HEK293 (cell line): ENCODE data around the gene EEF1B2.
"Not testable (repeated sequence)": the region's sequence is repeated elsewhere in the genome, so short reads cannot be mapped to it uniquely, and the experiment has no call there.

Experiments used
- CTCF ChIA-PET: fragments of 350-600 bp; formaldehyde crosslinking; extraction: SDS; loops from one replicate; lab custom pipeline; 2021; ENCODE audit warnings: antibody characterized with exemption; lab: Yijun Ruan, JAX
- POLR2A ChIA-PET: fragments of 300-600 bp; formaldehyde crosslinking; extraction: SDS; loops from one replicate; lab custom pipeline; 2020; ENCODE audit warnings: antibody characterized with exemption, inconsistent platforms; lab: Yijun Ruan, JAX
- H3K27ac ChIP-seq: fragments of 200-500 bp; sonication (Bioruptor generic); 2 replicates; pipeline ENCODE4 v1.5.1; 2014; ENCODE audit warnings: low read depth, low read length, control low read depth, inconsistent platforms; ENCODE audit errors: extremely low read depth
- H3K36me3 ChIP-seq, 2 experiments: fragments of 200-500 bp in 1 of 2; sonication (Bioruptor generic) in 1 of 2; 1 replicate in 1 of 2; 2 replicates in 1 of 2; pipeline ENCODE4 v1.5.1; 2014 to 2017; ENCODE audit warnings: inconsistent platforms in 2 of 2, low read length in 2 of 2; ENCODE audit not compliant: control insufficient read depth in 2 of 2, insufficient read depth in 1 of 2
- H3K4me1 ChIP-seq: fragments of 200-500 bp; sonication (Bioruptor generic); 2 replicates; pipeline ENCODE4 v1.5.1; 2014; ENCODE audit warnings: mild to moderate bottlenecking, low read length, inconsistent platforms; ENCODE audit not compliant: control insufficient read depth, insufficient read depth
- H3K4me3 ChIP-seq: 2 replicates; pipeline ENCODE4 v1.5.1; 2011; ENCODE audit warnings: low read depth, mild to moderate bottlenecking, control low read depth, low read length, moderate library complexity
- H3K9me3 ChIP-seq: fragments of 200-500 bp; sonication (Bioruptor generic); 2 replicates; pipeline ENCODE4 v1.5.1; 2014; ENCODE audit warnings: low read depth, low read length, inconsistent platforms; ENCODE audit not compliant: control insufficient read depth, insufficient read depth
- IKZF3 ChIP-seq: fragments of 450-650 bp; IDR thresholded peaks from 2 replicates; pipeline ENCODE4 v1.5.0; 2018; ENCODE audit warnings: missing biosample characterization, mild to moderate bottlenecking, missing genetic modification characterization, moderate library complexity
- RBAK ChIP-seq: fragments of 450-650 bp; formaldehyde crosslinking; IDR thresholded peaks from 2 replicates; pipeline ENCODE4 v1.5.1; 2016; ENCODE audit warnings: missing biosample characterization, missing genetic modification characterization
- ZNF223 ChIP-seq: fragments of 450-650 bp; formaldehyde crosslinking; IDR thresholded peaks from 2 replicates; pipeline ENCODE4 v1.5.1; 2016; ENCODE audit warnings: missing biosample characterization, missing genetic modification characterization
- ZNF335 ChIP-seq: fragments of 450-650 bp; formaldehyde crosslinking; conservative IDR thresholded peaks from 2 replicates; pipeline ENCODE4 v1.5.1; 2016; ENCODE audit warnings: missing biosample characterization, missing genetic modification characterization
- ZNF501 ChIP-seq: fragments of 450-650 bp; formaldehyde crosslinking; IDR thresholded peaks from 2 replicates; pipeline ENCODE4 v1.5.1; 2016; ENCODE audit warnings: missing biosample characterization, missing genetic modification characterization
- ZNF654 ChIP-seq: fragments of 450-650 bp; formaldehyde crosslinking; IDR thresholded peaks from 2 replicates; pipeline ENCODE4 v1.5.1; 2016; ENCODE audit warnings: low read depth, missing biosample characterization, missing genetic modification characterization
- TF ChIP-seq, protein P1 (sequence below): fragments of 450-650 bp; formaldehyde crosslinking; IDR thresholded peaks from 2 replicates; pipeline ENCODE4 v1.5.1; 2016; ENCODE audit warnings: missing biosample characterization, missing genetic modification characterization
- TF ChIP-seq, protein P2 (sequence below): fragments of 450-650 bp; IDR thresholded peaks from 2 replicates; pipeline ENCODE4 v1.5.1; 2018; ENCODE audit warnings: missing biosample characterization, mild to moderate bottlenecking, missing genetic modification characterization
- TF ChIP-seq, protein P3 (sequence below): fragments of 450-650 bp; formaldehyde crosslinking; IDR thresholded peaks from 2 replicates; pipeline ENCODE4 v1.5.1; 2017; ENCODE audit warnings: missing biosample characterization, missing genetic modification characterization

Gene EEF1B2

DNA sequence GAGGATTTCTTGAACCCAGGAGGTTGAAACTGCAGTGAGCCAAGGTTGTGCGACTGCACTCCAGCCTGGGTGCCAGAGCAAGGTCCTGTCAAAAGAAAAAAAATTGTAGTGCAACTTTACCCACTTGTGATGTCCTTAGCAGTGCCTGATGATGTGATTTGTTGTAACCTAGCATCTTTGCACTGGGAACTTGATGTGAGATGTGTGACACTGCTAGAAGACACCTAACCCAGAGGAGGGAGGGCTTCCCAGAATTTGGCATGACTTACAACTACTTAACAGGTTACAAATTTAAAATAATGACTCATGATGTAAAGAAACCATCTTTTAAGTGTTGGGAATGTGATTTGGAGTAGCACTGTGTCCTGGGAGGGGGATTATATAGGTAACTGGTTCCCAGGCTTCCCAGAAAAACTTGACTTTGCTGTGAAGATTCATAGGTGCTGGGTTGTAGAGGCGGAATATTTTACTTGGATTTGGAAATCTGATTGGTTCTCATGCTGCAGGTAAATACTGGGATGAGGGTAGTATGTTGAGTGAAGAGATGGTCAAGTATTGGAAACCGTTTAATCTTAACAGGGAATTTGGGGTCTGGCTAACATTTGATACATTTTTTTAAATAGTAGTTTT is 3.7 kb downstream of the EEF1B2 start (continued):
- TF ChIP-seq, protein P1, sequence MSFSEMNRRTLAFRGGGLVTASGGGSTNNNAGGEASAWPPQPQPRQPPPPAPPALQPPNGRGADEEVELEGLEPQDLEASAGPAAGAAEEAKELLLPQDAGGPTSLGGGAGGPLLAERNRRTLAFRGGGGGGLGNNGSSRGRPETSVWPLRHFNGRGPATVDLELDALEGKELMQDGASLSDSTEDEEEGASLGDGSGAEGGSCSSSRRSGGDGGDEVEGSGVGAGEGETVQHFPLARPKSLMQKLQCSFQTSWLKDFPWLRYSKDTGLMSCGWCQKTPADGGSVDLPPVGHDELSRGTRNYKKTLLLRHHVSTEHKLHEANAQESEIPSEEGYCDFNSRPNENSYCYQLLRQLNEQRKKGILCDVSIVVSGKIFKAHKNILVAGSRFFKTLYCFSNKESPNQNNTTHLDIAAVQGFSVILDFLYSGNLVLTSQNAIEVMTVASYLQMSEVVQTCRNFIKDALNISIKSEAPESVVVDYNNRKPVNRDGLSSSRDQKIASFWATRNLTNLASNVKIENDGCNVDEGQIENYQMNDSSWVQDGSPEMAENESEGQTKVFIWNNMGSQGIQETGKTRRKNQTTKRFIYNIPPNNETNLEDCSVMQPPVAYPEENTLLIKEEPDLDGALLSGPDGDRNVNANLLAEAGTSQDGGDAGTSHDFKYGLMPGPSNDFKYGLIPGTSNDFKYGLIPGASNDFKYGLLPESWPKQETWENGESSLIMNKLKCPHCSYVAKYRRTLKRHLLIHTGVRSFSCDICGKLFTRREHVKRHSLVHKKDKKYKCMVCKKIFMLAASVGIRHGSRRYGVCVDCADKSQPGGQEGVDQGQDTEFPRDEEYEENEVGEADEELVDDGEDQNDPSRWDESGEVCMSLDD (tag by site-specific recombination): no peak
- TF ChIP-seq ZNF223 (tag by site-specific recombination): no peak
- peak; percentile 54 for TF ChIP-seq ZNF335 (tag by site-specific recombination)

DNA sequence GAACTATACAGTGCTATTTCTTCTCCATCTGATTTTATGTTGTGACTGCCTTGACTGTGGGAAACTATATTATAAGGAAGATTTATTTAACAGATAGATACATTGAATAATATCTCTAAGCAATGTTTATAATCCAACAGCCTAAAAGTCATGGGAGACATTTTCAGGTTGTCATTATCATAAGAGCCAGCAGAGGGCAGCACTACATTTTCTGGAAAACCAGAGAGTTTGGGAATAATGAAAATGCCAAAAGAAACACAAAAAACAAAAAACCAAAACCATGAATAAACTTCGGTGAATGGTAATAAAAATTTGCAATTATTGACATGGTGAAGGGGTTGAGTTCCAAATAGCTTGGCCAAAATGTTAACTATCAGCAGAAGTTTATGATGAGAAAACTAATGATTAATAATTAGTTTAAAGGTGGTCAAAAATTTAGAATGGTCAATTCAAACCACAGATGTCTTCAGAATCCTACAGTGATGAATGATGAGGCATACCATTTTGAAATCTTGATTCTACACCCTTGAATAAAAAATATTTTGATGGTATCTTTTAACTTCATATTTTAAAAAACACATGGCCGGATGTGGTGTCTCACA is 4.7 kb downstream of the EEF1B2 start:
- Histone ChIP-seq H3K4me3 (no peak overlapping the region), H3K4me1 (no peaks in the 10 kb centered on the region; the same call in 1 of the 2 replicates), H3K36me3 (peaks cover 20 to 58% of the 10 kb centered on the region in 2 experiments), H3K9me3 (no peaks in the 10 kb centered on the region), H3K27ac (no peak overlapping the region)
- ChIA-PET POLR2A (interaction anchor here (0.6 kb wide), 1 partner anchor 48 kb away, joined by 7 read pairs; no protein-coding TSS in a partner anchor), CTCF (interaction anchor here (0.6 to 1.6 kb wide), 17 partner anchors 20 to 361 kb away, joined by 3 to 7 read pairs (median 4); a partner anchor contains a TSS)
- TF ChIP-seq, protein P2, sequence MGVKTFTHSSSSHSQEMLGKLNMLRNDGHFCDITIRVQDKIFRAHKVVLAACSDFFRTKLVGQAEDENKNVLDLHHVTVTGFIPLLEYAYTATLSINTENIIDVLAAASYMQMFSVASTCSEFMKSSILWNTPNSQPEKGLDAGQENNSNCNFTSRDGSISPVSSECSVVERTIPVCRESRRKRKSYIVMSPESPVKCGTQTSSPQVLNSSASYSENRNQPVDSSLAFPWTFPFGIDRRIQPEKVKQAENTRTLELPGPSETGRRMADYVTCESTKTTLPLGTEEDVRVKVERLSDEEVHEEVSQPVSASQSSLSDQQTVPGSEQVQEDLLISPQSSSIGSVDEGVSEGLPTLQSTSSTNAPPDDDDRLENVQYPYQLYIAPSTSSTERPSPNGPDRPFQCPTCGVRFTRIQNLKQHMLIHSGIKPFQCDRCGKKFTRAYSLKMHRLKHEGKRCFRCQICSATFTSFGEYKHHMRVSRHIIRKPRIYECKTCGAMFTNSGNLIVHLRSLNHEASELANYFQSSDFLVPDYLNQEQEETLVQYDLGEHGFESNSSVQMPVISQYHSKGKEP: no peak
- TF ChIP-seq IKZF3 (tag by site-specific recombination) (0 out of 2 replicates have a peak, but pooled peaks have one; percentile 17), ZNF501 (tag by site-specific recombination) (0 out of 2 replicates have a peak, but pooled peaks have one; percentile 39), RBAK (tag by site-specific recombination) (no peak), ZNF654 (tag by site-specific recombination) (peak; percentile 56)
- TF ChIP-seq, protein P3, sequence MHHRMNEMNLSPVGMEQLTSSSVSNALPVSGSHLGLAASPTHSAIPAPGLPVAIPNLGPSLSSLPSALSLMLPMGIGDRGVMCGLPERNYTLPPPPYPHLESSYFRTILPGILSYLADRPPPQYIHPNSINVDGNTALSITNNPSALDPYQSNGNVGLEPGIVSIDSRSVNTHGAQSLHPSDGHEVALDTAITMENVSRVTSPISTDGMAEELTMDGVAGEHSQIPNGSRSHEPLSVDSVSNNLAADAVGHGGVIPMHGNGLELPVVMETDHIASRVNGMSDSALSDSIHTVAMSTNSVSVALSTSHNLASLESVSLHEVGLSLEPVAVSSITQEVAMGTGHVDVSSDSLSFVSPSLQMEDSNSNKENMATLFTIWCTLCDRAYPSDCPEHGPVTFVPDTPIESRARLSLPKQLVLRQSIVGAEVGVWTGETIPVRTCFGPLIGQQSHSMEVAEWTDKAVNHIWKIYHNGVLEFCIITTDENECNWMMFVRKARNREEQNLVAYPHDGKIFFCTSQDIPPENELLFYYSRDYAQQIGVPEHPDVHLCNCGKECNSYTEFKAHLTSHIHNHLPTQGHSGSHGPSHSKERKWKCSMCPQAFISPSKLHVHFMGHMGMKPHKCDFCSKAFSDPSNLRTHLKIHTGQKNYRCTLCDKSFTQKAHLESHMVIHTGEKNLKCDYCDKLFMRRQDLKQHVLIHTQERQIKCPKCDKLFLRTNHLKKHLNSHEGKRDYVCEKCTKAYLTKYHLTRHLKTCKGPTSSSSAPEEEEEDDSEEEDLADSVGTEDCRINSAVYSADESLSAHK (tag by site-specific recombination): 0 out of 2 replicates have a peak, but pooled peaks have one; percentile 32

DNA sequence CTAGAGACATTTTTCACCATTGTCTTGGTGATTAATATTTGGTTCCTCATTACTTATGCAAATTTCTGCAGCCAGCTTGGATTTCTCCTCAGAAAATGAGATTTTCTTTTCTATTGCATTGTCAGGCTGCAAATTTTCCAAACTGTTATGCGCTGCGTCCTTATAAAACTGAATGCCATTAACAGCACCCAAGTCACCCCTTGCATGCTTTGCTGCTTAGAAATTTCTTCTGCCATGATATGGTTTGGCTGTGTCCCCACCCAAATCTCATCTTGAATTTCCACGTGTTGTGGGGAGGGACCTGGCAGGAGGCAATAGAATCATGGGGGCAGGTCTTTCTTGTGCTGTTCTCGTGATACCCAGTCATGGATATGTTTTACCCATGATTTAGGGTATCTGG is 8.5 kb downstream of the EEF1B2 start:
- H3K4me3 ChIP-seq, H3K27ac ChIP-seq, H3K9me3 ChIP-seq, CTCF ChIA-PET, POLR2A ChIA-PET, H3K4me1 ChIP-seq: not testable (repeated sequence)
- H3K36me3 ChIP-seq: peaks cover 6 to 30% of the 10 kb centered on the region in 2 experiments; a peak in 2 of 3 replicates

DNA sequence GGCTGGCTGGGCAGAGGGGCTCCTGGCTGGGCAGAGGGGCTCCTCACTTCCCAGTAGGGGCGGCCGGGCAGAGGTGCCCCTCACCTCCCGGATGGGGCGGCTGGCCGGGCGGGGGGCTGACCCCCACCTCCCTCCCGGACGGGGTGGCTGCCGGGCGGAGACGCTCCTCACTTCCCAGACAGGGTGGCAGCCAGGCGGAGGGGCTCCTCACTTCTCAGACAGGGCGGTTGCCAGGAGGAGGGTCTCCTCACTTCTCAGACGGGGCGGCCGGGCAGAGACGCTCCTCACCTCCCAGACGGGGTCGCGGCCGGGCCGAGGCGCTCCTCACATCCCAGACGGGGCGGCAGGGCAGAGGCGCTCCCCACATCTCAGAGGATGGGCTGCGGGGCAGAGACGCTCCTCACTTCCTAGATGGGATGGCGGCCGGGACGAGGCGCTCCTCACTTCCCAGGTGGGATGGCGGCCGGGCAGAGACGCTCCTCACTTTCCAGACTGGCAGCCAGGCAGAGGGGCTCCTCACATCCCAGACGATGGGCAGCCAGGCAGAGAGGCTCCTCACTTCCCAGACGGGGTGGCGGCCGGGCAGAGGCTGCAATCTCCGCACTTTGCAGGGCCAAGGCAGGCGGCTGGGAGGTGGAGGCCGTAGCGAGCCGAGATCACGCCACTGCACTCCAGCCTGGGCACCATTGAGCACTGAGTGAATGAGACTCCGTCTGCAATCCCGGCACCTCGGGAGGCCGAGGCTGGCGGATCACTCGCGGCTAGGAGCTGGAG is 12.1 kb downstream of the EEF1B2 start:
- CTCF ChIA-PET, H3K4me1 ChIP-seq, POLR2A ChIA-PET, H3K9me3 ChIP-seq, H3K27ac ChIP-seq, H3K4me3 ChIP-seq: not testable (repeated sequence)
- peaks cover 0 to 10% of the 10 kb centered on the region in 2 experiments; a peak in 1 of 3 replicates for H3K36me3 ChIP-seq
